Endothelial cell of umbilical vein (primary cell): ENCODE results near the gene F5. TPM values are rescaled to one million over a fixed set of nuclear protein-coding genes. Genes with fewer than 3 reads are reported as not detected.
A peak's percentile ranks its signal among the peaks of the same experiment; 100 is the strongest.

Experiments used
- BruUV-seq: library from RNA; stranded (reverse); fragments of 400-500 nt; replicated peaks from 2 replicates; lab custom pipeline; 2021; lab: Mats Ljungman, UMichigan
- CTCF ChIA-PET: fragments of 300-600, 350-600 bp; sonication (Branson Sonifier 250); formaldehyde crosslinking; loops from one replicate; lab custom pipeline; 2021; ENCODE audit warnings: antibody characterized with exemption, inconsistent platforms; lab: Charles Lee
- POLR2A ChIA-PET: fragments of 300-600, 350-600 bp; sonication (Branson Sonifier 250); formaldehyde crosslinking; loops from one replicate; lab custom pipeline; 2021; ENCODE audit warnings: antibody characterized with exemption, inconsistent platforms; lab: Charles Lee
- DNase-seq: peaks from one replicate; pipeline ENCODE4 v3.0.0-alpha.2; 2011; ENCODE audit warnings: low read depth, low spot score
- FAIRE-seq: peaks from 2 replicates; lab custom pipeline; 2011; peaks lifted over from hg19 to GRCh38; lab: Jason Lieb, UNC
- H2AFZ ChIP-seq: 2 replicates; pipeline ENCODE4 v1.6.0; 2012; ENCODE audit warnings: low read depth, low read length, control low read depth, inconsistent platforms
- H3K27ac ChIP-seq: 2 replicates; pipeline ENCODE4 v1.5.1; 2011; ENCODE audit warnings: low read depth, mild to moderate bottlenecking, control low read depth, low read length, moderate library complexity; ENCODE audit not compliant: insufficient read depth
- H3K27me3 ChIP-seq, 2 experiments: 2 replicates each; pipeline versions ENCODE4 v1.6.0 to v1.6.1; 2011; ENCODE audit warnings: low read length in 2 of 2, mixed read lengths in 1 of 2; ENCODE audit not compliant: control insufficient read depth in 2 of 2, insufficient read depth in 2 of 2
- H3K36me3 ChIP-seq, 2 experiments: 2 replicates in 1 of 2; 3 replicates in 1 of 2; pipeline ENCODE4 v1.5.1; 2011; ENCODE audit warnings: low read length in 2 of 2, mild to moderate bottlenecking in 1 of 2, moderate library complexity in 1 of 2; ENCODE audit not compliant: control insufficient read depth in 2 of 2, insufficient read depth in 2 of 2; ENCODE audit errors: extremely low read depth in 1 of 2
- H3K4me1 ChIP-seq: 3 replicates; pipeline ENCODE4 v1.5.1; 2011; ENCODE audit warnings: mild to moderate bottlenecking, low read length; ENCODE audit not compliant: control insufficient read depth, insufficient read depth; ENCODE audit errors: extremely low read depth
- H3K4me2 ChIP-seq: 2 replicates; pipeline ENCODE4 v1.6.1; 2011; ENCODE audit warnings: low read length, control low read depth, mixed read lengths; ENCODE audit not compliant: insufficient read depth
- H3K4me3 ChIP-seq, 3 experiments: fragments of 200-600 bp in 1 of 3; sonication (generic), shearing (Covaris generic) in 1 of 3; replicated peaks in 1 of 3; 2 replicates each; pipeline ENCODE4 v1.5.1; 2011 to 2016; ENCODE audit warnings: control low read depth in 3 of 3, low read length in 3 of 3, mild to moderate bottlenecking in 2 of 3, inconsistent platforms in 1 of 3, low read depth in 1 of 3, moderate library complexity in 1 of 3; ENCODE audit not compliant: insufficient read depth in 1 of 3
- H3K79me2 ChIP-seq: 2 replicates; pipeline ENCODE4 v1.6.0; 2012; ENCODE audit warnings: low read length, inconsistent platforms; ENCODE audit not compliant: control insufficient read depth, insufficient read depth
- H3K9ac ChIP-seq: replicated peaks from 2 replicates; pipeline ENCODE3; 2011; ENCODE audit warnings: low read length, control low read depth; ENCODE audit not compliant: insufficient read depth; ENCODE audit errors: extremely low read depth
- H3K9me1 ChIP-seq: replicated peaks from 3 replicates; pipeline ENCODE4 v1.6.0; 2011; ENCODE audit warnings: mild to moderate bottlenecking, low read length; ENCODE audit not compliant: control insufficient read depth, insufficient read depth; ENCODE audit errors: extremely low read depth
- H3K9me3 ChIP-seq: replicated peaks from 2 replicates; pipeline ENCODE4 v1.5.1; 2012; ENCODE audit warnings: low read length, inconsistent platforms; ENCODE audit not compliant: control insufficient read depth, insufficient read depth
- H4K20me1 ChIP-seq: replicated peaks from 2 replicates; pipeline ENCODE3; 2011; ENCODE audit warnings: mild to moderate bottlenecking, low read length; ENCODE audit not compliant: control insufficient read depth, insufficient read depth; ENCODE audit errors: extremely low read depth
- EZH2 ChIP-seq: IDR thresholded peaks from 2 replicates; pipeline ENCODE4 v1.6.1; 2012; ENCODE audit warnings: borderline replicate concordance, low read depth, mild to moderate bottlenecking, moderate library complexity, low read length, inconsistent platforms; ENCODE audit not compliant: severe bottlenecking
- FOS ChIP-seq: IDR thresholded peaks from 2 replicates; pipeline ENCODE4 v1.6.1; 2011; ENCODE audit warnings: mild to moderate bottlenecking, low read length, moderate library complexity, borderline replicate concordance; ENCODE audit not compliant: insufficient read depth
- GATA2 ChIP-seq: IDR thresholded peaks from 2 replicates; pipeline ENCODE4 v1.7.0; 2011; ENCODE audit warnings: low read depth, mild to moderate bottlenecking, moderate library complexity, mixed read lengths, low read length; ENCODE audit not compliant: insufficient read length, insufficient read depth
- JUN ChIP-seq: IDR thresholded peaks from 2 replicates; pipeline ENCODE4 v1.6.1; 2011; ENCODE audit warnings: borderline replicate concordance, low read depth; ENCODE audit not compliant: insufficient read length, insufficient read depth
- POLR2AphosphoS5 ChIP-seq: IDR thresholded peaks from 2 replicates; pipeline ENCODE4 v1.6.1; 2012; ENCODE audit warnings: low read depth, mild to moderate bottlenecking, control low read depth, low read length, moderate library complexity; ENCODE audit not compliant: insufficient read depth
- dilution Hi-C: fragments of 300-500 bp; cut with MboI; formaldehyde crosslinking; loops from one replicate; pipeline ENCODE4 v1.15.0; 2019; ENCODE audit warnings: low sequenced_read_pairs; ENCODE audit not compliant: extremely low pct_ligation_motif_present
- intact Hi-C: fragments of 100-400 bp; cut with micrococcal nuclease; formaldehyde crosslinking; loops from one replicate; pipeline ENCODE4 v1.10.0; 2022
- polyA plus RNA-seq, 4 experiments: library from polyadenylated mRNA; depleted of rRNA in 3 of 4; stranded (reverse) in 3 of 4; unstranded in 1 of 4; fragments of >200 nt; gene quantifications; 2 replicates each; pipeline versions ENCODE4 v1.2.1 to v1.2.3, GENCODE V29; 2011 to 2012; ENCODE audit warnings: missing spikeins in 1 of 4
- total RNA-seq: library from RNA; stranded (reverse); gene quantifications from 2 replicates; pipeline ENCODE4 v1.2.3, GENCODE V29; 2021
- TF ChIP-seq, protein P1 (sequence below): IDR thresholded peaks from 2 replicates; pipeline ENCODE4 v1.6.1; 2011; ENCODE audit not compliant: insufficient read depth, insufficient read length

The F5 gene
- total and polyA plus RNA-seq, 2 donors (not counting 3 experiments of a cell fraction or from before 2014, with no cell fraction given), result not detected

DNA sequence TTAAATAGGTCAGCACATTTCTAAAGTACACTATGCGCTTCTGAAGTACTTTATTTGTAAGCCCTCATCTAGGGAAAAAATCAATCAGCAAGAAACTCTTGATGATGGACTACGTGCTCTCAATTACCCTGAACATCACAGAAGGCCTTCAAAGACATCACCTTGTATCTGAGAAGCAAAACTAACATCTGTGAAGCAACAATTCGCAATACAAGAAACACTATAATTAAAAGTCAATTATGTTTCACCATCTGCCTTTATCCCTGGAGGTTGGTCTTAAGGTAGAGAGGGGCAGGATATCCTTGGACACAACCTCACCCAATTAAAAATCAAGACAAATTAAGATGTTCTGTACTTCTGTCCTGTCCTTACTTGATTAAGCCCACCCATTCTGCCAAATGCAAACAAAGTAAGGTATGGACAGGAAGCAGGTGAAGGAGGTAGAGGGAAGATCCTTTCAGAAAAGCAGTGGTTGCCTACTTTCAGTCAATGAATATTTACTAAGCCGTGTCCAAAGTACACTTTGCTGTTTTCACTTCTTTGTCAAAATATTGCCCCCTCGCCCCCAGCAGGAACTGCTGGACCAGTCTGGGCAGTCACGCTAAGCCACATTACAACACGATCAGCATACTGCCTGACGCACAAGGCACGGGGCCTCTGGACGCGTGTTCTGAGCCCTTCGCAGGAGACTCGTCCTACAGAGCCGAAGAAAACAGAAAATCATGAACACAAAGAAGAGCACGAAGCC, 101.4 kb downstream of the F5 start:
- POLR2A ChIA-PET, result no interaction called here
- dilution Hi-C loops, result no loop called here
- H3K79me2 ChIP-seq, result peaks cover 44% of the 10 kb centered on the region

DNA sequence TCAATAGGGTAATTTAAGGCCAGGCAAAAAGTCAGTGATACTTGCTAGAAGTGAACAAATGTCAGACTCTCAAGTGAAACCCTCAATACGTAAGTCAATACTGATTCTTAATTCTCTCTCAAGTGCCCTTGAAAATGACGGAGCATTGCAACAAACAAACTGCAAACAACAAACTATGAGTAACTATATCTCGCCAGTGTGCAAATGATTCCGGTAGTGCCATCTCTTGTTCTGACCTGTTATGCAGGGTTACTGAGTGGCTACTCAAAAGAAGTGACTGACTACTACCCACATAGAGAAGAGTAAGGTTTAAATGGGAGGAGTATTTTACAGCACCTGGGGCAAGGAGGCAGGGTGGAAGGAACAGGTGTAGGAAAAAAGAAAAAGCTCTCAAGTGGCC, 102.2 kb downstream of the F5 start:
- H3K36me3 ChIP-seq, result no peaks in the 10 kb centered on the region
- BruUV-seq, result no TSS peak
- dilution Hi-C loops (no loop called here), intact Hi-C loops (no loop called here)
- H3K9ac ChIP-seq, result no peak overlapping the region
- peaks cover 48% of the 10 kb centered on the region for H3K79me2 ChIP-seq
- no peaks in the 10 kb centered on the region for H4K20me1 ChIP-seq
- ChIA-PET POLR2A (no interaction called here), CTCF (interaction anchor here (1.1 to 2.3 kb wide), 2 partner anchors 13 to 63 kb away, joined by 3 to 11 read pairs; no protein-coding TSS in a partner anchor)
- H3K4me1 ChIP-seq, result peaks cover 31% of the 10 kb centered on the region
- TF ChIP-seq, protein P1, sequence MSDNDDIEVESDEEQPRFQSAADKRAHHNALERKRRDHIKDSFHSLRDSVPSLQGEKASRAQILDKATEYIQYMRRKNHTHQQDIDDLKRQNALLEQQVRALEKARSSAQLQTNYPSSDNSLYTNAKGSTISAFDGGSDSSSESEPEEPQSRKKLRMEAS, result no peak
- TF ChIP-seq GATA2 (no peak), POLR2AphosphoS5 (no peak), JUN (no peak), EZH2 (no peak), FOS (no peak)
- no peaks in the 10 kb centered on the region for H3K9me1 ChIP-seq
- no peak for FAIRE-seq
- H3K9me3 ChIP-seq, result no peaks in the 10 kb centered on the region
- H3K27ac ChIP-seq, result no peak overlapping the region
- H2AFZ ChIP-seq, result no peak overlapping the region
- no peak for DNase-seq
- peak overlapping the region; percentile 83 for H3K4me2 ChIP-seq
- no peak overlapping the region for H3K4me3 ChIP-seq
- no peaks in the 10 kb centered on the region for H3K27me3 ChIP-seq

More for the DNA sequence above, 101.4 kb downstream of the F5 start:
- TSS peak; percentile 31 for BruUV-seq
- DNase-seq (peak; percentile 66), FAIRE-seq (peak; percentile 59)
- intact Hi-C loops, result no loop called here
- Histone ChIP-seq H4K20me1 (no peaks in the 10 kb centered on the region), H2AFZ (peak overlapping the region; percentile 58), H3K9ac (peak overlapping the region; percentile 96), H3K36me3 (no peaks in the 10 kb centered on the region), H3K9me1 (no peaks in the 10 kb centered on the region), H3K4me3 (peak overlapping the region; percentile 24 to 80 (median 78)), H3K4me2 (peak overlapping the region; percentile 83), H3K27ac (peak overlapping the region; percentile 96), H3K4me1 (peaks cover 31% of the 10 kb centered on the region), H3K9me3 (no peaks in the 10 kb centered on the region), H3K27me3 (no peaks in the 10 kb centered on the region)
- TF ChIP-seq GATA2, result no peak
- TF ChIP-seq, protein P1, result peak; percentile 26
- CTCF ChIA-PET, result interaction anchor here (0.8 to 2.3 kb wide), 6 partner anchors 8 to 847 kb away, joined by 3 to 22 read pairs (median 3); partner anchors contain the start of genes BLZF1, METTL18 and NME7
